ENCODE measurements around the gene TMEM238. TPM values are rescaled to one million over a fixed set of nuclear protein-coding genes. Genes with fewer than 3 reads are reported as not detected.

The TMEM238 gene
- total and polyA plus RNA-seq, 8 donors: 0.75 to 504 (median 5.4) TPM; not detected in 3

DNA sequence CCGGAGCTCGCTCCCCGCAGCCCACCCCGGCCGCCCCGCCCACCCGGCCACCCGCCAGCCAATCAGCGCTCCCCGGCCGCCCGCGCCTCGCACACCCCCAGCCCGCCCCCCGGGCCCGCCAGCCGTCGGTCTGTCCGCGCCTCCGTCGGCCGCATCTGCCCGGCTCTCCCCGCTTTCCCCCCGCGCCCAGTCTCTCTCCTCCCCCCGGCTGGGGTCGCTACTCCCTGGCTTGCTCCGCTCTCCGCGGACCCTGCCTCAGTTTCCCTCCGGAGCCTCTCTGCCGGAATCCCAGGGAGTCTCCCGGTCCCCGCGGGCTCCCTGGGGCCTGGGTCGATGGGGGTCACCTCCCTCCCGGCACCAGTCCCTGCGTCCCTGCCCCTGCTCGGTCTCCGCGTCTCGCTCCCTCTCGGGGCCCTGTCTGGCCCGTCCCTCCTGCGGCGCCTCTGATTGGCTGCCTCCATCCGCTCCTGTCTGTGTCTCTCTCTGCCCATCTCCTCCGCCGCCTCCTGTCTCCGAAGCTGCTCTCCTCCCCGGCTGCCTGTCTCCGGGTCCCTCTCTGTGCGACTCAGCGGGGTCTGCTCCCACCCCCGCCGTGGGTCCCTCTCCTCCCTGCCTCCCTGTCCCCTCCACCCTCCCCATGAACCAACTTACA, 14.3 kb downstream of the TMEM238 start:
- peak in 1 of 2 donors; percentile 63 for DNase-seq
- H3K27ac ChIP-seq: peak overlapping the region in 3 of 5 donors; percentile 43 to 64 (median 55)
- H3K4me3 ChIP-seq: peak overlapping the region; percentile 22 to 42 (median 37)

DNA sequence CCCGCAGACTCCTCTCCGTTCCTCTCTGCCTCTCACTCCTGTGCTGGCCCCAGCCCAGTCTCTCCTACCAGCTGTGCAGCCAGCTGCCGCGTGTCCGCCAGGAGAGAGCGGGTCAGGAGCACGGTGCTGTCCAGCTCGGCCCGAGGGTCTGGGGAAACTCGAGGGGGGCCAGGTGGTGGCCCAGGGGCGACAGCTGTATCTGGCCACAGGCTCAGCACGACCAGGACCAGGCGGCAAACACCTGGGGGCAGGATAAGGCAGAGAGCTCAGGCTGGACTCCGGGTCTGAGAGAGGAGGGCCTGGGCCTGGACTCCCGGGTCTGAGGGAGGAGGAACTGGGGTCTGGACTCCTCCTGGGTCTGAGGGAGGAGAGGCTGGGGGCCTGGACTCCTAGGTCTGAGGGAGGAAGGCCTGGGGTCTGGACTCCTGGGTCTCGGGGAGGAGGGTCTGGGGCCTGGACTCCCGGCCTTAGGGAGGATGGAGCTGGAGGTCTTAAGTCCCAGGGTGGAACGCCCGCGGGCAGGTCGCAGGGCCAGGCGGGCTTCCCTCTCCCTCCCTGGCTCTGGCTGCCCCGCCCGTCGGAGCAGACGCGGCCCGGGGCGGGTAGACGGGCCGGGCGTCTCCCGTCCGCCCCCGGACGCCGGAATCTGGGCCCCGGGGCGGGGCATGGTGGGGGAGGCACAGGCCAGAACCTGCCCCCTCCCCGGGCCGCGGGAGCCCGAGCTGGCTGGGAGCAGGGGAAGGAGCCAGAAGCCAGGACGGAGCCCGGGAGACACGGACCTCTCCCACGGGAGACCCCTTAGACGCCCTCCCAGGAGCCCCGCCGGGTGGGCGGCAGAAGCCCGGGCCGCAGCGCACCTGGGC, 15.2 kb downstream of the TMEM238 start:
- Histone ChIP-seq H3K27ac (peak overlapping the region in 2 of 5 donors; percentile 35 to 64), H3K9me3 (no peaks in the 10 kb centered on the region), H3K4me3 (peak overlapping the region; percentile 23 to 42 (median 31)), H3K27me3 (peaks cover 19 to 91% (median 64%) of the 10 kb centered on the region in 3 donors), H3K36me3 (no peaks in the 10 kb centered on the region), H3K4me1 (peaks cover 16 to 24% (median 22%) of the 10 kb centered on the region in 4 donors)
- TF ChIP-seq POLR2A (IDR thresholded peaks at IDR 0.05): no peak
- no peak for TF ChIP-seq POLR2AphosphoS5 (IDR thresholded peaks at IDR 0.05)
- no peak for TF ChIP-seq EP300 (IDR thresholded peaks at IDR 0.05)
- TF ChIP-seq, protein P1, sequence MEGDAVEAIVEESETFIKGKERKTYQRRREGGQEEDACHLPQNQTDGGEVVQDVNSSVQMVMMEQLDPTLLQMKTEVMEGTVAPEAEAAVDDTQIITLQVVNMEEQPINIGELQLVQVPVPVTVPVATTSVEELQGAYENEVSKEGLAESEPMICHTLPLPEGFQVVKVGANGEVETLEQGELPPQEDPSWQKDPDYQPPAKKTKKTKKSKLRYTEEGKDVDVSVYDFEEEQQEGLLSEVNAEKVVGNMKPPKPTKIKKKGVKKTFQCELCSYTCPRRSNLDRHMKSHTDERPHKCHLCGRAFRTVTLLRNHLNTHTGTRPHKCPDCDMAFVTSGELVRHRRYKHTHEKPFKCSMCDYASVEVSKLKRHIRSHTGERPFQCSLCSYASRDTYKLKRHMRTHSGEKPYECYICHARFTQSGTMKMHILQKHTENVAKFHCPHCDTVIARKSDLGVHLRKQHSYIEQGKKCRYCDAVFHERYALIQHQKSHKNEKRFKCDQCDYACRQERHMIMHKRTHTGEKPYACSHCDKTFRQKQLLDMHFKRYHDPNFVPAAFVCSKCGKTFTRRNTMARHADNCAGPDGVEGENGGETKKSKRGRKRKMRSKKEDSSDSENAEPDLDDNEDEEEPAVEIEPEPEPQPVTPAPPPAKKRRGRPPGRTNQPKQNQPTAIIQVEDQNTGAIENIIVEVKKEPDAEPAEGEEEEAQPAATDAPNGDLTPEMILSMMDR (IDR thresholded peaks at IDR 0.05): no peak
- DNase-seq: peak in 1 of 2 donors; percentile 78
- intact Hi-C loops (cut with DNase I; ENCODE audit: low total_unique reads): no loop called here
- WGBS, 5 donors: 8 to 30% (median 10%) methylated on average over 17 to 54 of the region's 54 CpGs

More for the DNA sequence above, 14.3 kb downstream of the TMEM238 start:
- H3K9me3 ChIP-seq: no peaks in the 10 kb centered on the region
- intact Hi-C loops (cut with DNase I; ENCODE audit: low total_unique reads): no loop called here
- H3K4me1 ChIP-seq: peaks cover 20 to 33% (median 26%) of the 10 kb centered on the region in 4 donors
- TF ChIP-seq EP300 (IDR thresholded peaks at IDR 0.05) (no peak), POLR2AphosphoS5 (IDR thresholded peaks at IDR 0.05) (no peak), POLR2A (IDR thresholded peaks at IDR 0.05) (no peak)
- TF ChIP-seq, protein P1 (IDR thresholded peaks at IDR 0.05): no peak
- peaks cover 26 to 98% (median 73%) of the 10 kb centered on the region in 3 donors for H3K27me3 ChIP-seq
- 1 to 2% (median 2%) methylated on average over 30 to 58 of the region's 59 CpGs for WGBS, 5 donors
- no peaks in the 10 kb centered on the region for H3K36me3 ChIP-seq

DNA sequence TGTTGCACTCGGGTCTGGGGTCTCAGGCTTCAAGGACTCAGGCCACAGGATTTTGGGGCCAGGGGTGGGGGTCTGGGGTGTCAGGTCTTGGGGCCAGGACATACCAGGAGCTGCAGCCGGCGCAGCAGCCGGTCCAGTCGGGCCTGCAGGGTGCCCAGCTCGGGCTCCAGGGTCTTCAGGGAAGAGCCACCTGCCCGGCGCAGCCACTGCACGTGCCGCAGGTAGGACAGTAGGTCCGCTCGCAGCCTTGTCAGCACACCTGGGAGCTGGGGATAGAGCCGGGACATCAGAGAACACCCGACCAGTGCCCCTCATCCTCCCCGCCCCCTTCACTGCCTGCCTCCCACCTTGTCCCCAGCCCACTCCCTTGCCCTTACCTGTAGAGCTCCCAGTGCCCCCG, 16.0 kb downstream of the TMEM238 start:
- TF ChIP-seq, protein P1 (IDR thresholded peaks at IDR 0.05): no peak
- TF ChIP-seq POLR2A (IDR thresholded peaks at IDR 0.05) (no peak), EP300 (IDR thresholded peaks at IDR 0.05) (no peak), POLR2AphosphoS5 (IDR thresholded peaks at IDR 0.05) (no peak)
- Histone ChIP-seq H3K27me3 (peaks cover 18 to 84% (median 56%) of the 10 kb centered on the region in 3 donors), H3K4me3 (no peak overlapping the region), H3K9me3 (no peaks in the 10 kb centered on the region), H3K27ac (no peak overlapping the region), H3K36me3 (no peaks in the 10 kb centered on the region), H3K4me1 (peaks cover 16 to 20% (median 20%) of the 10 kb centered on the region in 4 donors)
- no peak for DNase-seq
- intact Hi-C loops (cut with DNase I; ENCODE audit: low total_unique reads): no loop called here
- WGBS, 5 donors: 74 to 87% (median 84%) methylated on average over 6 to 16 of the region's 16 CpGs

DNA sequence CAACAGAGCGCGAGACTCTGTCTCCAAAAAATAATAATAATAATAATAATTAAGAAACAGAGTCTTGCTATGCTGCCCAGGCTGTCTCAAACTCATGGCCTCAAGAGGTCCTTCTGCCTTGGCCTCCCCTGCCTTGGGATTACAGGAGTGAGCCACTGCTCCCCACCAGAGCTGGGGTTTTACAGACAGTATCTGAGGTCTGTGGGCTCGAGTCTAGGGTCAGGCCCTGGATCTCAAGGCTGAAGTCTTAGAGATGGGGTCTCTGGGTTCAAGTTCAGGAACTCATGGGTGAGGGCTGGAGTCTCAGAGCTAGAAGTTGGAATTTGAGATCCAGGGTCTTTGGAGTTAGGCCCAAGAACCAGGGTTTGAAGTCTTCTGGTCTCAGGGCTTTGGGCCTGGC, 17.3 kb downstream of the TMEM238 start:
- WGBS, 5 donors: 60 to 100% (median 73%) methylated on average over 2 to 3 of the region's 3 CpGs
- Histone ChIP-seq H3K27me3 (peaks cover 18 to 84% (median 43%) of the 10 kb centered on the region in 3 donors), H3K9me3 (no peaks in the 10 kb centered on the region), H3K27ac (no peak overlapping the region), H3K4me3 (no peak overlapping the region), H3K36me3 (no peaks in the 10 kb centered on the region), H3K4me1 (peaks cover 16 to 20% (median 20%) of the 10 kb centered on the region in 4 donors)
- intact Hi-C loops (cut with DNase I; ENCODE audit: low total_unique reads): no loop called here
- TF ChIP-seq EP300 (IDR thresholded peaks at IDR 0.05): no peak
- no peak for TF ChIP-seq POLR2A (IDR thresholded peaks at IDR 0.05)
- TF ChIP-seq, protein P1 (IDR thresholded peaks at IDR 0.05): no peak
- TF ChIP-seq POLR2AphosphoS5 (IDR thresholded peaks at IDR 0.05): no peak
- DNase-seq: no peak
